HG03025 (cell line): ENCODE measurements around the gene ZNF197.
"Not testable (repeated sequence)": the region's sequence is repeated elsewhere in the genome, so short reads cannot be mapped to it uniquely, and the experiment has no call there.

Experiments
- ATAC-seq: cut with Tn5 transposase; IDR thresholded peaks from one replicate; pipeline ENCODE4 v1.9.1; 2021; ENCODE audit warnings: mild to moderate bottlenecking, moderate library complexity; ENCODE audit not compliant: unreplicated experiment, low FRiP score

ZNF197 gene

GRCh38 chr3:44659434-44659833 is 34.6 kb downstream of the ZNF197 start:
- ATAC-seq, result no peak

- no peak for ATAC-seq
These were observed 36.4 kb downstream of the ZNF197 start for GRCh38 chr3:44661189-44661588.

DNA sequence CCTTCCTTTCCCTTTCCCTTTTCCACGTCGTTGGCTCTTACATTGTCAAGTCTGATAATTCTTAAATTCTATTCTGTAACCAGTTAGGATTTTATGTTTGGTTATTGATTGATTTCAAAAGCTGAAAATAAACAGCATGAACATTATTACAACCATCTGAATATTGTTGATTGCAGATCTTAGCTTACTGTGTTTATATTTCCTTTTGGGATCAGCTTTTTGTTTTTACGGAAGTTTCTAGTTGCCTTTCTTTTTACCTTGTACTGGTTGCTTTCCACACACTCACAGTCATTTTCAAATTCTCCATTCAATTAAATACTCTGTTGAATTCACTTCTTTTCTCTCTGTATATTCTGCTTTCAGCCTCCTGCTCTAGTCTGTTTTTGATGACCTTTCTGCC is 40.3 kb downstream of the ZNF197 start:
- no peak for ATAC-seq

DNA sequence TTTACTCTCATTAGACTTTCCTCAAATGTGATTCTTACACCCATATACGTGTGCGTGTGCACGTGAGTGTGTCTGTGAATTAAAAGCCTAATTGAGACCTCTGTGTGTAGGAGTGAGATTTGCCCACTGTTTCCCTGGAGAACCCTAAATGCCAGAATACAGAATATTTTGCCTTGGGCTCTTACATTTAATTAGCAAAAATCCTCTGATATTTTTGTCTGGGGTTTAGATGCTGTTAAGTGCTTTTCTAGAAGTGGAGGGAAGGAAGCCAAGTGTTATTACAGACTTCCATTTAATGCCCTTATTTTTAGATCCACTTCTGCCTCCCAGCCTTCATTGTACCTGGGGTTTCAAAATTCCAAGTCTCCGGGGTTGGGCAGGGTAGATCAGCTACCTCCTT is 41.5 kb downstream of the ZNF197 start:
- ATAC-seq, result no peak

DNA sequence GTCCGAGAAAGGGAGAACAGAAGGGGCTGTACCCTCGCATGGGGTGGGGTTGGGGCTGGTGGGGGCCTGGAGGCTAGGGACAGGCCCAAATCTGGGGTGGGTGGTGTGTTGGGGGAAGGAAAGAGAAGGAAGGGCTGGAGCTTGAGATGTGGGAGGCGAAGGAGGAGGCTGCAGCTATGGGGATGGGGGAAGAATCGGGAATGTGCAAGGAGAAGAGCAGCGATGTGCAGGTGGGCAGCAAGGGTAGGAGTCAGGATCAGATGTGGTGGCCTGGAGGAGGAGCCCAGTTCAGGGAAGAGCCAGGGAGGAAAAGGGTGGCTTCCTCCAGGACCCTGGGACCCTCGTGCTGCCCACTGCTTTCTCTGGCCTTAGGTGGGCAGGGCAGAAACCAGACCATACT is 44.9 kb downstream of the ZNF197 start:
- ATAC-seq, result no peak

DNA sequence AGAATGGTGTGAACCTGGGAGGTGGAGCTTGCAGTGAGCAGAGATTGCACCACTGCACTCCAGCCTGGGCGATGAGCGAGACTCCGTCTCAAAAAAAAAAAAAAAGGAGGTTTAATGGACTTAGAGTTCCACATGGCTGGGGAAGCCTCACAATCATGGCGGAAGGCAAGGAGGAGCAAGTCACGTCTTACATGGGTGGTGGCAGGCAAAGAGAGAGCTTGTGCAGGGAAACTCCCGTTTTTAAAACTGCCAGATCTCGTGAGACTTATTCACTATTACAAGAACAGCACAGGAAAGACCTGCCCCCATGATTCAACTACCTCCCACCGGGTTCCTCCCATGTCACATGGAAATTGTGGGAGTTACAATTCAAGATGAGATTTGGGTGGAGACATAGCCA is 48.6 kb downstream of the ZNF197 start:
- not testable (repeated sequence) for ATAC-seq

- ATAC-seq, result no peak
These were observed 49.4 kb downstream of the ZNF197 start for GRCh38 chr3:44674211-44674610.

DNA sequence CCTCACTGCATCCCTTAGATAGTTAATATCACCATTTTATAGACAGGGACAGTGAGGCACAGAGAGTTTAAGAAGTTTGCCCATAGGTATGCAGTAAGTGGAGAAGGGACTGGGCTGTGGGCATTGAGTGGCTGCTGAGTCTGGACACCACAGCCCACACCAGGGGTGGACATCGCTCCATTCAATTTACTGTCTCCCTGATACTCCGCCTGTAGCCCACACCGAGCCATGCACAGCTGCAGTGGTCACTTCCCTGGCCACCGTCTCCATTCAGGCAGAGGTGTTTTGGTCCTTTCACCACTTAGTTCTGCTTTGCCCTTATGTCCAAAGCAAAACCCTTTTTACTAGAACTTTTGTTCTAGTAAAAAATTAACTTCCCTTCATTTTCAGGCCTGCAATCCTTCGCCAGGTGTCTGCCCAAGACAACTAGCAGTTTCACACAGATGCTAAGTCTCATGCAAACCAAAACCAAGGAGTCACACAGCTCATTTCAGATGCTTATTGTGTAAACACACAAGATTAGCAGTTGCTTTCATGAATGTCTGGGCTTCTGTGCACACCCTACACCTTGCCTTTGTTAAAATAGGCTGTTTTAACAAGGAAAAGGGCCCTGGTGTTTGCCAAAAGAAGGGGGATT is 53.8 kb downstream of the ZNF197 start:
- ATAC-seq, result no peak

- ATAC-seq, result no peak
These were observed 56.2 kb downstream of the ZNF197 start for GRCh38 chr3:44680921-44681455.

DNA sequence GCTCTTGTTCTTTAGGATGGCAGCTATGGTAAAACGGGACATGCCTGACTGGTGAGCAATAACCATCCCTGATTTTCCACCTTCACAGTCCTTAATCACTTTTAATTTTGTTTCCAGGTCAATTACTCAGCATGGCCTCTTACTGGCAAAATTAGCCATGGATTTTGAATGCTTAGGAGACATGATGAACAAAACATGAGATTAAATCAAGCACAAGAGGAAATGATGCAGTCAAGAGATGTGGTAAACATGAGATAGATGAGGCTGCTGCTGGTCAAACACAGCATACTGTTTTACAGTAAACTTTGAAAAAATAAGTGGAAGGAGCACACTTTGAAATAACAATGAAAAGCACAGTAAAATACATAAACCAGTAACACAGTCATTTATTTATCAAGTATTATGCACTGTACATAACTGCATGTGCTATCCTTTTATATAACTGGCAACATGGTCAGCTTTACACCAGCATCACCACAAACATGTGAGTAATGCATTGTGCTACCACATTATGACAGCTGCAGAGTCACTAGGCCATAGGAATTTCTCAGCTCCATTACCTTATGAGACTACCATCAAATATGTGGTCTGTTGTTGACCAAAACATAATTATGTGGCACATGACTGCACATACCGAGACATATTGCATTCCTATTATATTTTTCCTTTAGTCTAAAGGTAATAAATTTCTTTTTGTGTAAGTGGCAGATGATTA is 57.5 kb downstream of the ZNF197 start:
- ATAC-seq, result no peak

DNA sequence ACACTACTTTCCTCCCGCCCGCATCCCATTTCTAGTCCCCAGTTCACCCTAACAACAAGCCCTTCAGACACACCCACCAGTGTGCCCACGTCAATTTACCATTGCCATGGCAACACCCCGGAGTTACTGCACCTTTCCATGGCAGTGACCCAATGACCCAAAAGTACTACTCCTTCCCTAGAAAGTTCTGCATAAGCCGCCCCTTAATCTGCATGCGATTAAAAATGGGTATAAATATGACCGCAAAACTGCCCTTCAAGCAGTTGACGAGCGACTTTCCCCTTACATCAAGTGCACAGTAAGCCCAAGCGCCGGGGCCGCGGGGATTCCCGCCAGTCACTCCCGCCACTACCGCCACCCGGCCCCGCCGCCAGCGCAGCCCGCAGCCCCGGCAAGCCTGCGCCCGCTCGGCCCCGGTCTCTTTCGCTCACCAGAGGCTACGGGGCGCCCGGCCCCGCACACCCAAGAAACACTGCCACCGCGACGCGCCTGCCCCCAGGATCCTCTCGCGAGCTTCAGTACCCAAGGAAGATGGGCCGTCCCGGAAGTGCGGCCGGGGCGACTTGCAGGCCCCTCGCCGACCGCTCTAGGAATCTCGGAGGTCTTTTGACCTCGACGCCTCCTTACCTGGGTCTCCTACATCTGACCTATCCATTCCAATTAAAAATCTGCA is 60.4 kb downstream of the ZNF197 start:
- no peak for ATAC-seq

- no peak for ATAC-seq
These were observed 63.1 kb downstream of the ZNF197 start for GRCh38 chr3:44687898-44688297.
